T-cell (primary cell): ENCODE measurements around the gene B4GALT7. TPM values are rescaled to one million over a fixed set of nuclear protein-coding genes. Genes with fewer than 3 reads are reported as not detected.

Experiments
- ATAC-seq, 4 experiments: fragments of 200-7000 bp in 3 of 4; fragments of 150-1000 bp in 1 of 4; cut with Tn5 transposase; replicated peaks in 1 of 4; 1 replicate in 3 of 4; 2 replicates in 1 of 4; pipeline ENCODE4 v1.10.0; 2021; ENCODE audit warnings: moderate library complexity in 3 of 4, mild to moderate bottlenecking in 2 of 4, moderate number of reproducible peaks in 1 of 4
- CTCF ChIA-PET, 2 donors: fragments of 300-600 bp; sonication (Branson Sonifier 250); formaldehyde crosslinking; loops; one replicate each; lab custom pipeline; 2022; ENCODE audit warnings: antibody characterized with exemption in 2 of 2; lab: Charles Lee
- POLR2A ChIA-PET, 2 donors: fragments of 300-600 bp; sonication (Branson Sonifier 250); formaldehyde crosslinking; loops; one replicate each; lab custom pipeline; 2022; ENCODE audit warnings: antibody characterized with exemption in 2 of 2; lab: Charles Lee
- DNase-seq, 35 experiments: peaks; one replicate each; pipeline versions ENCODE4 v3.0.0 to v3.0.0-alpha.2; 2013 to 2023
- H3K27ac ChIP-seq: one replicate; pipeline ENCODE4 v1.5.1; 2013; ENCODE audit warnings: low read length
- H3K27me3 ChIP-seq, 2 experiments: replicated peaks in 1 of 2; 1 replicate in 1 of 2; 2 replicates in 1 of 2; pipeline versions ENCODE4 v1.6.1 to v1.7.0; 2013; ENCODE audit warnings: low read length in 1 of 2, mixed read lengths in 1 of 2; ENCODE audit not compliant: control insufficient read depth in 2 of 2, insufficient read depth in 2 of 2; ENCODE audit errors: extremely low read depth in 1 of 2
- H3K36me3 ChIP-seq, 2 donors: 1 replicate in 1 of 2; 2 replicates in 1 of 2; pipeline versions ENCODE4 v1.6.1 to v1.7.0; 2013; ENCODE audit warnings: low read length in 1 of 2; ENCODE audit not compliant: control insufficient read depth in 2 of 2, insufficient read depth in 1 of 2; ENCODE audit errors: extremely low read depth in 1 of 2
- H3K4me1 ChIP-seq, 2 experiments: 1 replicate in 1 of 2; 2 replicates in 1 of 2; pipeline versions ENCODE4 v1.6.1 to v1.7.0; 2013; ENCODE audit warnings: low read length in 2 of 2, mixed read lengths in 1 of 2; ENCODE audit not compliant: insufficient read depth in 2 of 2, control insufficient read depth in 1 of 2; ENCODE audit errors: extremely low read depth in 1 of 2
- H3K4me3 ChIP-seq, 2 donors: 1 replicate in 1 of 2; 2 replicates in 1 of 2; pipeline versions ENCODE4 v1.5.1 to v1.7.0; 2013; ENCODE audit warnings: mild to moderate bottlenecking in 2 of 2, low read length in 1 of 2, moderate library complexity in 1 of 2; ENCODE audit not compliant: control insufficient read depth in 1 of 2; ENCODE audit errors: extremely low read depth in 1 of 2
- H3K9me3 ChIP-seq: 2 replicates; pipeline ENCODE4 v1.7.0; 2013
- H3K27ac Mint-ChIP-seq, 2 donors: one replicate each; pipeline ENCODE4 v1.8.0; 2020 to 2021; ENCODE audit warnings: mild to moderate bottlenecking in 2 of 2, mixed read lengths in 2 of 2
- H3K27me3 Mint-ChIP-seq, 2 donors: one replicate each; pipeline ENCODE4 v1.8.0; 2021 to 2022; ENCODE audit warnings: mixed read lengths in 2 of 2
- H3K36me3 Mint-ChIP-seq: one replicate; pipeline ENCODE4 v1.8.0; 2021; ENCODE audit warnings: mixed read lengths
- H3K4me1 Mint-ChIP-seq, 3 donors: one replicate each; pipeline ENCODE4 v1.8.0; 2020 to 2022; ENCODE audit warnings: mixed read lengths in 3 of 3, mild to moderate bottlenecking in 1 of 3
- H3K4me3 Mint-ChIP-seq, 3 donors: one replicate each; pipeline ENCODE4 v1.8.0; 2020 to 2022; ENCODE audit warnings: mild to moderate bottlenecking in 3 of 3, mixed read lengths in 3 of 3, moderate library complexity in 3 of 3
- H3K9me3 Mint-ChIP-seq, 3 donors: one replicate each; pipeline ENCODE4 v1.8.0; 2020 to 2022; ENCODE audit warnings: mixed read lengths in 3 of 3
- WGBS: methylation state at CpG from one replicate; pipeline ENCODE4 v1.1.5; 2013; ENCODE audit warnings: missing lambda C conversion rate; ENCODE audit not compliant: insufficient coverage; 5-methylcytosine and 5-hydroxymethylcytosine counted together
- total RNA-seq, 35 experiments: library from RNA in 6 of 35; stranded (reverse) in 6 of 35; fragments of 120-200 nt in 1 of 35; gene quantifications; one replicate each; pipeline versions ENCODE4 v1.2.1 to v1.2.4 and lab custom pipeline; 2013 to 2026

The B4GALT7 gene
- total RNA-seq, 5 donors from 2014 or later (not counting 1 experiment from before 2014, with no cell fraction given) = 30.4 to 46.7 (median 39.1) TPM

DNA sequence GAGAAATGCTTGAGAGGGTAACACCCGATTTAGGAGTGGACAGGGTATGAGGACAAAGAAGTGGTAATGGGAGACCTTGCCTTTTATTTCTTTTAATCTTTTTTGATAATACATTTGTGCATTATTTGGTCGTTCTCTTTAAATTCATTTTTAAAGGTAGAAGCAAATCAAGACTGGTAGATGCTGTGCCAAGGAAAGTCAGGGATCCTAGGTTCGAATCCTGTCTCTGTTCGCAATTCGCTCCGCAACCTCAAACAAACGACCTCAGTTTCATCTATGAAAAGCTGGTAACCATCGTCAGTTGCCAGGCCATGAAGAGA lies 8.3 kb upstream of the B4GALT7 start:
- ATAC-seq (no peak), DNase-seq (no peak)
- peaks cover 23% of the 10 kb centered on the region for H3K36me3 Mint-ChIP-seq
- ChIA-PET CTCF (interaction anchor here in 1 of 2 donors (0.7 kb wide), 1 partner anchor 11 kb away, joined by 3 read pairs; no protein-coding TSS in a partner anchor), POLR2A (interaction anchor here in 1 of 2 donors (0.9 kb wide), 1 partner anchor 1045 kb away, joined by 3 read pairs; no protein-coding TSS in a partner anchor)
- peaks cover 2 to 8% of the 10 kb centered on the region in 2 experiments for H3K27me3 ChIP-seq
- peaks cover 0 to 25% of the 10 kb centered on the region in 2 experiments for H3K4me1 ChIP-seq
- peak overlapping the region; percentile 46 for H3K27ac ChIP-seq
- H3K4me1 Mint-ChIP-seq = peaks cover 24 to 28% (median 26%) of the 10 kb centered on the region in 3 donors
- H3K4me3 ChIP-seq = peak overlapping the region; percentile 82 to 93
- no peaks in the 10 kb centered on the region for H3K9me3 ChIP-seq
- H3K36me3 ChIP-seq = peaks cover 0 to 34% of the 10 kb centered on the region in 2 donors
- no peaks in the 10 kb centered on the region for H3K9me3 Mint-ChIP-seq
- peak overlapping the region; percentile 93 to 99 (median 97) for H3K4me3 Mint-ChIP-seq
- peaks cover 11 to 16% of the 10 kb centered on the region in 2 donors for H3K27me3 Mint-ChIP-seq
- 28% methylated on average over 5 of the region's 8 CpGs for WGBS
- peak overlapping the region; percentile 73 to 98 for H3K27ac Mint-ChIP-seq

DNA sequence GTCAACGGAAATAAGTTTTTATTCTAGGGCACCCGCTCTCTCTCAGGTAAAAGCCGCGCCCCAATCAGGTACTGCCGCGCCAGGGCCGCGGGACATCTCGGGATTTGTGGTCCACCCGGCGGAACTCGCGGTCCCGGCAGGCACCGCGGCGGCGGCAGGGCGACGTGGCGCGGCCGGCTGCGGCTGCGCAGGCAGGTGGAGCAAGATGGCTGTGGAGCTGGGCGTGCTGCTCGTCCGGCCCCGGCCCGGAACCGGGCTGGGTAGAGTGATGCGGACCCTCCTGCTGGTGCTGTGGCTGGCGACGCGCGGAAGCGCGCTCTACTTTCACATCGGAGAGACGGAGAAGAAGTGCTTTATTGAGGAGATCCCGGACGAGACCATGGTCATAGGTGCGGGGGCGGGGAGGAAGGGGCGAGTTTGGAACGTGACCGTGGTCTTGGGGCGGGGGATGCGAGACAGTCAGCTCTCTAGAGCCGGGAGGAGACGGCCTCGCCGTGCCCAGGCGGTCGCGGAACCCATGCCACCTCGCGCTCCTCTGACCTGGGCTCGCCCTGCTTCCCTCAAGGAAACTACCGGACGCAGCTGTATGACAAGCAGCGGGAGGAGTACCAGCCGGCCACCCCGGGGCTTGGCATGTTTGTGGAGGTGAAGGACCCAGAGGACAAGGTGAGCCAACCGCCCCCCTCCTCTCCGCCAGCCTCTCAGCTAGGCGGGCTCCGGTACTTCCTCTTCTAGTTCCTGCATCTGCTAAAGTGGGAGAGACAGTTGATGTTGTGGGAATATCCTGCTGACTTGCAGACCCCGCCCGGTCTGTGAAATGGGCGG lies 7.7 kb upstream of the B4GALT7 start, which contains the start of gene TMED9:
TSS of gene TMED9 (plus strand) at position 194 of the 825 bp plus-strand sequence. CDS start at position 206, 12 bp downstream.
- Histone ChIP-seq H3K27ac (peak within 1 kb of the TSS; percentile 56), H3K4me1 (peaks cover 0 to 25% of the 10 kb centered on the region in 2 experiments), H3K4me3 (peak within 1 kb of the TSS; percentile 82 to 93), H3K9me3 (no peaks in the 10 kb centered on the region), H3K36me3 (peaks cover 0 to 36% of the 10 kb centered on the region in 2 donors), H3K27me3 (peaks cover 2 to 8% of the 10 kb centered on the region in 2 experiments)
- H3K27me3 Mint-ChIP-seq = peaks cover 11 to 16% of the 10 kb centered on the region in 2 donors
- H3K36me3 Mint-ChIP-seq = peaks cover 23% of the 10 kb centered on the region
- peak within 1 kb of the TSS; percentile 93 to 99 (median 97) for H3K4me3 Mint-ChIP-seq
- H3K27ac Mint-ChIP-seq = peak within 1 kb of the TSS; percentile 95 to 98
- CTCF ChIA-PET = interaction anchor here in 1 of 2 donors (0.7 kb wide), 1 partner anchor 10 kb away, joined by 3 read pairs; no protein-coding TSS in a partner anchor
- POLR2A ChIA-PET = interaction anchor here (0.6 to 1.0 kb wide), 4 partner anchors 9 to 1045 kb away, joined by 3 to 4 read pairs (median 3); partner anchors contain the start of genes PRELID1 (in 1 of the 2) and RAB24 (in 1 of the 2)
- under 1% methylated on average over 56 of the region's 71 CpGs for WGBS
- H3K9me3 Mint-ChIP-seq = no peaks in the 10 kb centered on the region
- ATAC-seq = peak; percentile 97 to 99 (median 98)
- peaks cover 24 to 28% (median 26%) of the 10 kb centered on the region in 3 donors for H3K4me1 Mint-ChIP-seq
- peak; percentile 76 to 93 (median 86) for DNase-seq

DNA sequence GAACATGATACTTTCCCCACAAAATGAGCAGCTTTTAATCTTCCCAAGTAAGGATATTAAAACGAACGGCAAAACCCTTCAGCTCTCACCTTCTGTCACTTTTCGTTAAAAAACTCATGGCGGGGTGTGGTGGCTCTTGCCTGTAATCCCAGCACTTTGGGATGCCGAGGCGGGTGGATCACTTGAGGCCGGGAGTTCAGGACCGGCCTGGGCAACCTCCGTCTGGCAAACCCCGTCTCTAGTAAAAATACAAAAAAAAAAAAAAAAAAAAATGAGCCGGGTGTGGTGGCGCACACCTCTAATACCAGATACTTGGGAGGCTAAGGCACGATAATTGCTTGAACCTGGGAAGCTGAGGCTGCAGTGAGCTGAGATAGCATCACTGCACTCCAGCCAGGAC lies 7.0 kb upstream of the B4GALT7 start:
- CTCF ChIA-PET = interaction anchor here in 1 of 2 donors (0.7 to 0.9 kb wide), 2 partner anchors 17 to 204 kb away, joined by 3 read pairs; no protein-coding TSS in a partner anchor
- ATAC-seq = no peak
- H3K36me3 Mint-ChIP-seq = peaks cover 23% of the 10 kb centered on the region
- Histone ChIP-seq H3K27ac (peak overlapping the region; percentile 56), H3K27me3 (peaks cover 2 to 8% of the 10 kb centered on the region in 2 experiments), H3K36me3 (peaks cover 0 to 36% of the 10 kb centered on the region in 2 donors), H3K4me3 (peak overlapping the region; percentile 82 to 93), H3K4me1 (peaks cover 0 to 25% of the 10 kb centered on the region in 2 experiments), H3K9me3 (no peaks in the 10 kb centered on the region)
- peak overlapping the region in 1 of 2 donors; percentile 98 for H3K27ac Mint-ChIP-seq
- H3K9me3 Mint-ChIP-seq = no peaks in the 10 kb centered on the region
- peaks cover 24 to 28% (median 28%) of the 10 kb centered on the region in 3 donors for H3K4me1 Mint-ChIP-seq
- peaks cover 11 to 16% of the 10 kb centered on the region in 2 donors for H3K27me3 Mint-ChIP-seq
- peak overlapping the region; percentile 93 to 99 (median 97) for H3K4me3 Mint-ChIP-seq
- POLR2A ChIA-PET = interaction anchor here (0.6 to 1.0 kb wide), 3 partner anchors 8 to 289 kb away, joined by 3 to 4 read pairs (median 3); partner anchors contain the start of genes PRELID1 (in 1 of the 2) and RAB24 (in 1 of the 2)
- 84% methylated on average over 10 of the region's 13 CpGs for WGBS
- DNase-seq = no peak

DNA sequence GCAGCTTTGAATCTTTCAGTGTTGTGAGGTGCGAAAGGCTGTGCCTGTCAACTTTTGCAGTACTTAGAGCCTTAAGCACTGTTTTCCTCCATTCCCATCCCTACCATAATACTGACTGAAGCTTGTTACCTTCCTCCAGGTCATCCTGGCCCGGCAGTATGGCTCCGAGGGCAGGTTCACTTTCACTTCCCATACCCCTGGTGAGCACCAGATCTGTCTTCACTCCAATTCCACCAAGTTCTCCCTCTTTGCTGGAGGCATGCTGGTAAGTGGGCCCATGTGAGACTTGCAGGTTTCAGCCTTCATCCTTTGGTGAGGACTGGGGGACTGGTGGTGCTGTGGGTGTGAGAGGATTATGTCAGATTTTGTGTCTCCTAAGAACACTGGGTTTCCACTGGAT lies 6.4 kb upstream of the B4GALT7 start:
- no peak for DNase-seq
- H3K4me1 Mint-ChIP-seq = peaks cover 26 to 31% (median 30%) of the 10 kb centered on the region in 3 donors
- H3K9me3 Mint-ChIP-seq = no peaks in the 10 kb centered on the region
- H3K36me3 Mint-ChIP-seq = peaks cover 23% of the 10 kb centered on the region
- H3K27ac Mint-ChIP-seq = peak overlapping the region in 1 of 2 donors; percentile 45
- CTCF ChIA-PET = interaction anchor here in 1 of 2 donors (0.7 to 0.9 kb wide), 2 partner anchors 18 to 204 kb away, joined by 3 read pairs; no protein-coding TSS in a partner anchor
- ATAC-seq = no peak
- Histone ChIP-seq H3K4me3 (no peak overlapping the region), H3K4me1 (peaks cover 0 to 25% of the 10 kb centered on the region in 2 experiments), H3K36me3 (peaks cover 0 to 36% of the 10 kb centered on the region in 2 donors), H3K9me3 (no peaks in the 10 kb centered on the region), H3K27ac (no peak overlapping the region), H3K27me3 (peaks cover 0 to 8% of the 10 kb centered on the region in 2 experiments)
- POLR2A ChIA-PET = interaction anchor here in 1 of 2 donors (1.0 kb wide), 1 partner anchor 290 kb away, joined by 4 read pairs; the partner anchor contains the start of genes PRELID1 and RAB24
- WGBS = 100% methylated on average over 1 of the region's 3 CpGs
- H3K4me3 Mint-ChIP-seq = peak overlapping the region; percentile 93 to 99 (median 97)
- H3K27me3 Mint-ChIP-seq = peaks cover 11 to 13% of the 10 kb centered on the region in 2 donors

DNA sequence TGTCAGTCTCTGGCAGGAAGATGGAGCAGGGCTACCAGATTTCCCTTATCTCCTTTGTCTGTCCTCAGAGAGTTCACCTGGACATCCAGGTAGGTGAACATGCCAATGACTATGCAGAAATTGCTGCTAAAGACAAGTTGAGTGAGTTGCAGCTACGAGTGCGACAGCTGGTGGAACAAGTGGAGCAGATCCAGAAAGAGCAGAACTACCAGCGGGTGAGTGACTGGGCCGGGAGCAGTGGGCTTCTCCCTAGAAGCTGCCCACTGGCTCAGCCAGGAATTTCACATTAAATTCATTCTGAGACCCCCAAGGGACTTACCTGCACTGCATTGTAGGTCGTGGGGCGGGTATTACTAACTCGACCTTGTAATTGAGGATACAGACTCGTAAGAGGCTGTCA lies 5.9 kb upstream of the B4GALT7 start:
- Mint-ChIP-seq H3K9me3 (no peaks in the 10 kb centered on the region), H3K4me1 (peaks cover 31 to 37% (median 36%) of the 10 kb centered on the region in 3 donors), H3K4me3 (peak overlapping the region in 1 of 3 donors; percentile 93), H3K36me3 (peaks cover 23% of the 10 kb centered on the region), H3K27ac (no peak overlapping the region), H3K27me3 (peaks cover 11 to 13% of the 10 kb centered on the region in 2 donors)
- no peak overlapping the region for H3K27ac ChIP-seq
- H3K4me3 ChIP-seq = no peak overlapping the region
- peaks cover 0 to 36% of the 10 kb centered on the region in 2 donors for H3K36me3 ChIP-seq
- DNase-seq (no peak), ATAC-seq (no peak)
- WGBS = 100% methylated on average over 5 of the region's 8 CpGs
- CTCF ChIA-PET = no interaction called here
- peaks cover 0 to 27% of the 10 kb centered on the region in 2 experiments for H3K4me1 ChIP-seq
- POLR2A ChIA-PET = no interaction called here
- H3K9me3 ChIP-seq = no peaks in the 10 kb centered on the region
- peaks cover 0 to 7% of the 10 kb centered on the region in 2 experiments for H3K27me3 ChIP-seq
